ENCODE measurements around the gene SYT5.
A peak's percentile ranks its signal among the peaks of the same experiment; 100 is the strongest.

SYT5 gene

GRCh38 chr19:55149078-55150003 is 30.7 kb downstream of the SYT5 start, which contains the start of gene TNNT1:
TNNT1 (minus strand) TSS chr19:55149206; CDS start chr19:55147157, 2,049 bp downstream.
- peaks cover 15% of the 10 kb centered on the region for H3F3A ChIP-seq (ENCODE audit: control insufficient read depth, insufficient read depth)
- H3K4me2 ChIP-seq (ENCODE audit: low read length): no peak within 1 kb of the TSS
- no peak within 1 kb of the TSS for H3K27ac ChIP-seq (ENCODE audit: low read depth, low read length)
- H3K9me3 ChIP-seq (ENCODE audit: control insufficient read depth, insufficient read depth, low read length): peaks cover 29% of the 10 kb centered on the region
- no peaks in the 10 kb centered on the region for H4K20me1 ChIP-seq (ENCODE audit: control insufficient read depth, insufficient read depth, low read depth, low read length)
- TF ChIP-seq EZH2phosphoT487 (IDR thresholded peaks at IDR 0.05; ENCODE audit: borderline replicate concordance, low read length) (no peak), CTCF (IDR thresholded peaks at IDR 0.05; ENCODE audit: low read depth, low read length, poor library complexity, severe bottlenecking) (no peak)
- H3K27me3 ChIP-seq (ENCODE audit: control insufficient read depth, low read length): peaks cover 12% of the 10 kb centered on the region
- no peaks in the 10 kb centered on the region for H3K79me2 ChIP-seq (ENCODE audit: control insufficient read depth, low read length)
- peaks cover 5% of the 10 kb centered on the region; the same call in 1 of the 2 replicates for H3K36me3 ChIP-seq (ENCODE audit: control insufficient read depth, low read length)
- H3K9me2 ChIP-seq (replicated peaks; ENCODE audit: control insufficient read depth, low read length): no peaks in the 10 kb centered on the region
- no peak within 1 kb of the TSS for H3K4me3 ChIP-seq (ENCODE audit: low read length)
- peaks cover 31% of the 10 kb centered on the region for H3K4me1 ChIP-seq (ENCODE audit: control insufficient read depth, low read length)

- TF ChIP-seq CTCF (IDR thresholded peaks at IDR 0.05; ENCODE audit: low read depth, low read length, poor library complexity, severe bottlenecking): no peak
- no peak for TF ChIP-seq EZH2phosphoT487 (IDR thresholded peaks at IDR 0.05; ENCODE audit: borderline replicate concordance, low read length)
- Histone ChIP-seq H3K4me1 (ENCODE audit: control insufficient read depth, low read length) (peaks cover 22% of the 10 kb centered on the region), H3K4me2 (ENCODE audit: low read length) (no peak overlapping the region), H3K36me3 (ENCODE audit: control insufficient read depth, low read length) (peaks cover 5% of the 10 kb centered on the region; the same call in 1 of the 2 replicates), H3K79me2 (ENCODE audit: control insufficient read depth, low read length) (no peaks in the 10 kb centered on the region), H4K20me1 (ENCODE audit: control insufficient read depth, insufficient read depth, low read depth, low read length) (no peaks in the 10 kb centered on the region), H3K9me2 (replicated peaks; ENCODE audit: control insufficient read depth, low read length) (no peaks in the 10 kb centered on the region), H3F3A (ENCODE audit: control insufficient read depth, insufficient read depth) (peaks cover 15% of the 10 kb centered on the region), H3K4me3 (ENCODE audit: low read length) (no peak overlapping the region), H3K9me3 (ENCODE audit: control insufficient read depth, insufficient read depth, low read length) (peaks cover 16% of the 10 kb centered on the region), H3K27me3 (ENCODE audit: control insufficient read depth, low read length) (peaks cover 14% of the 10 kb centered on the region), H3K27ac (ENCODE audit: low read depth, low read length) (no peak overlapping the region)
These were observed 32.4 kb downstream of the SYT5 start for GRCh38 chr19:55147545-55148251.

- Histone ChIP-seq H3K4me1 (ENCODE audit: control insufficient read depth, low read length) (peaks cover 13% of the 10 kb centered on the region), H3F3A (ENCODE audit: control insufficient read depth, insufficient read depth) (peaks cover 6% of the 10 kb centered on the region), H3K79me2 (ENCODE audit: control insufficient read depth, low read length) (no peaks in the 10 kb centered on the region), H3K36me3 (ENCODE audit: control insufficient read depth, low read length) (peaks cover 5% of the 10 kb centered on the region; the same call in 1 of the 2 replicates), H3K9me3 (ENCODE audit: control insufficient read depth, insufficient read depth, low read length) (peaks cover 7% of the 10 kb centered on the region), H3K9me2 (replicated peaks; ENCODE audit: control insufficient read depth, low read length) (no peaks in the 10 kb centered on the region), H3K4me2 (ENCODE audit: low read length) (peak overlapping the region; percentile 21; the same call in 1 of the 2 replicates), H3K27me3 (ENCODE audit: control insufficient read depth, low read length) (peaks cover 14% of the 10 kb centered on the region), H3K27ac (ENCODE audit: low read depth, low read length) (no peak overlapping the region), H3K4me3 (ENCODE audit: low read length) (no peak overlapping the region), H4K20me1 (ENCODE audit: control insufficient read depth, insufficient read depth, low read depth, low read length) (no peaks in the 10 kb centered on the region)
- TF ChIP-seq CTCF (IDR thresholded peaks at IDR 0.05; ENCODE audit: low read depth, low read length, poor library complexity, severe bottlenecking) (no peak), EZH2phosphoT487 (IDR thresholded peaks at IDR 0.05; ENCODE audit: borderline replicate concordance, low read length) (no peak)
These were observed 33.3 kb downstream of the SYT5 start for GRCh38 chr19:55146705-55147273.
